Measurements from ENCODE around the gene ARID5A. TPM values are rescaled to one million over a fixed set of nuclear protein-coding genes. Genes with fewer than 3 reads are reported as not detected.

Gene ARID5A
- total and polyA plus RNA-seq, 2 of the 13 experiments (the other 11 are each of a cell fraction or from before 2014, with no cell fraction given) = 6.0 to 9.5 TPM

- TF ChIP-seq, protein P1, sequence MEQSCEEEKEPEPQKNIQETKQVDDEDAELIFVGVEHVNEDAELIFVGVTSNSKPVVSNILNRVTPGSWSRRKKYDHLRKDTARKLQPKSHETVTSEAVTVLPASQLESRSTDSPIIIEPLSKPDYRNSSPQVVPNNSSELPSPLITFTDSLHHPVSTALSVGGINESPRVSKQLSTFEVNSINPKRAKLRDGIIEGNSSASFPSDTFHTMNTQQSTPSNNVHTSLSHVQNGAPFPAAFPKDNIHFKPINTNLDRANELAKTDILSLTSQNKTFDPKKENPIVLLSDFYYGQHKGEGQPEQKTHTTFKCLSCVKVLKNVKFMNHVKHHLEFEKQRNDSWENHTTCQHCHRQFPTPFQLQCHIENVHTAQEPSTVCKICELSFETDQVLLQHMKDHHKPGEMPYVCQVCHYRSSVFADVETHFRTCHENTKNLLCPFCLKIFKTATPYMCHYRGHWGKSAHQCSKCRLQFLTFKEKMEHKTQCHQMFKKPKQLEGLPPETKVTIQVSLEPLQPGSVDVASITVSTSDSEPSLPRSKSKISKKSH (CRISPR knock-in tag; IDR thresholded peaks at IDR 0.05; ENCODE audit: borderline replicate concordance) = peak; percentile 23; the same call in 1 of the 2 replicates
- TF ChIP-seq ZNF761 (CRISPR knock-in tag; conservative IDR thresholded peaks at IDR 0.05) = peak; percentile 51; the same call in 1 of the 2 replicates
- no peak for TF ChIP-seq SRSF1 (optimal IDR thresholded peaks at IDR 0.05; ENCODE audit: low read depth, low read length)
- no peak for TF ChIP-seq CREM (IDR thresholded peaks at IDR 0.05)
- no peak for TF ChIP-seq CREM (CRISPR knock-in tag; IDR thresholded peaks at IDR 0.05)
- TF ChIP-seq ZNF274 (CRISPR knock-in tag; IDR thresholded peaks at IDR 0.05) = no peak
- TF ChIP-seq ATAD3A (CRISPR knock-in tag; IDR thresholded peaks at IDR 0.05) = no peak
- TF ChIP-seq PRDM4 (CRISPR knock-in tag; IDR thresholded peaks at IDR 0.05; ENCODE audit: borderline replicate concordance) = no peak
- no peak for TF ChIP-seq ZNF547 (CRISPR knock-in tag; IDR thresholded peaks at IDR 0.05)
- TF ChIP-seq ZNF75D (CRISPR knock-in tag; IDR thresholded peaks at IDR 0.05; ENCODE audit: borderline replicate concordance) = no peak
- no peak for TF ChIP-seq ZNF7 (CRISPR knock-in tag; IDR thresholded peaks at IDR 0.05)
- TF ChIP-seq, protein P2, sequence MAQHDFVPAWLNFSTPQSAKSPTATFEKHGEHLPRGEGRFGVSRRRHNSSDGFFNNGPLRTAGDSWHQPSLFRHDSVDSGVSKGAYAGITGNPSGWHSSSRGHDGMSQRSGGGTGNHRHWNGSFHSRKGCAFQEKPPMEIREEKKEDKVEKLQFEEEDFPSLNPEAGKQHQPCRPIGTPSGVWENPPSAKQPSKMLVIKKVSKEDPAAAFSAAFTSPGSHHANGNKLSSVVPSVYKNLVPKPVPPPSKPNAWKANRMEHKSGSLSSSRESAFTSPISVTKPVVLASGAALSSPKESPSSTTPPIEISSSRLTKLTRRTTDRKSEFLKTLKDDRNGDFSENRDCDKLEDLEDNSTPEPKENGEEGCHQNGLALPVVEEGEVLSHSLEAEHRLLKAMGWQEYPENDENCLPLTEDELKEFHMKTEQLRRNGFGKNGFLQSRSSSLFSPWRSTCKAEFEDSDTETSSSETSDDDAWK (CRISPR knock-in tag; IDR thresholded peaks at IDR 0.05) = no peak
- TF ChIP-seq HMG20A (CRISPR knock-in tag; IDR thresholded peaks at IDR 0.05; ENCODE audit: borderline replicate concordance) = no peak
- TF ChIP-seq ETV5 (CRISPR knock-in tag; IDR thresholded peaks at IDR 0.05; ENCODE audit: borderline replicate concordance) = no peak
- TF ChIP-seq ELF1 (CRISPR knock-in tag; IDR thresholded peaks at IDR 0.05) = peak; percentile 43; the same call in 1 of the 2 replicates
- 0 out of 2 replicates have a peak, but pooled peaks have one; percentile 48 for TF ChIP-seq ZNF235 (CRISPR knock-in tag; IDR thresholded peaks at IDR 0.05; ENCODE audit: borderline replicate concordance)
- TF ChIP-seq CC2D1A (CRISPR knock-in tag; IDR thresholded peaks at IDR 0.05) = no peak
- peak; percentile 32; the same call in 1 of the 2 replicates for TF ChIP-seq ARNTL (CRISPR knock-in tag; IDR thresholded peaks at IDR 0.05)
- no peak for TF ChIP-seq SMYD3 (CRISPR knock-in tag; IDR thresholded peaks at IDR 0.05)
- no peak for TF ChIP-seq KAT8 (CRISPR knock-in tag; IDR thresholded peaks at IDR 0.05)
- no peak for TF ChIP-seq HDAC6 (IDR thresholded peaks at IDR 0.05; ENCODE audit: low read depth, low read length)
- TF ChIP-seq PCBP1 (IDR thresholded peaks at IDR 0.05; ENCODE audit: borderline replicate concordance, low read depth, low read length) = no peak
These were observed 27.3 kb upstream of the ARID5A start (continued) for GRCh38 chr2:96509114-96509846.
